Measurements from ENCODE around the gene URAD. TPM values are rescaled to one million over a fixed set of nuclear protein-coding genes. Genes with fewer than 3 reads are reported as not detected.
"Not testable (repeated sequence)": the region's sequence is repeated elsewhere in the genome, so short reads cannot be mapped to it uniquely, and the experiment has no call there.

Gene URAD
- total RNA-seq, 4 donors from 2014 or later = not detected

DNA sequence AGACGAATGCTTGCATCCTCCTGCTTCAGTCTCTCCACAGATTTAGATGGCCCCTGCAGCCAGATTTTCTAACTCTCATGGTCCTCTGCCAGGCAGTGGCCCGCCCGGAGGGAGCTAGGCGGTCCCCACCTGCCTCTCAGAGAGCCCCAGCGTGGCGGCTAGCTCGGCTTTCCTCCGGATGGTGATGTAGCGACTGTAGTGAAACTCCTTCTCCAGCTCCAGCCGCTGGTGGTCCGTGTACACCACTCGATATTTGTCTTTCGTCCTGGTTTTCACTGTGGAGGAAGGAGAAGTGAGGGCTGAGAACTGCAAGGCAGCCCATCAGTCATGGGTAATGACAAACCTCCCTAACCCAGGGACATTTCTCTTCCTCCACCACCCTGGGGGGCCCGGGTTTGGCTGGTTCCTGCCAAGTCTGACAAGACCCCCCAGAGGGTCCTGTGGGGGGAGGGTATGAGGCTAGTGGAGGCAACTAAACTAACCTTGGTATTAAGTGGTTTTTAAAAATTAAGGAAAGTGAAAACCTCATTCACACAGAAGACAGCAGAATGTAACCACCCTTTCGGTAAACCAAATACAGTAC lies 23.7 kb downstream of the URAD start:
- intact Hi-C loops (cut with DNase I; ENCODE audit: low total_unique reads) = loop anchor here (10.0 kb wide), 1 partner anchor 1290 kb away; no protein-coding TSS in a partner anchor
- no peak for TF ChIP-seq POLR2A (IDR thresholded peaks at IDR 0.05)
- TF ChIP-seq, protein P1, sequence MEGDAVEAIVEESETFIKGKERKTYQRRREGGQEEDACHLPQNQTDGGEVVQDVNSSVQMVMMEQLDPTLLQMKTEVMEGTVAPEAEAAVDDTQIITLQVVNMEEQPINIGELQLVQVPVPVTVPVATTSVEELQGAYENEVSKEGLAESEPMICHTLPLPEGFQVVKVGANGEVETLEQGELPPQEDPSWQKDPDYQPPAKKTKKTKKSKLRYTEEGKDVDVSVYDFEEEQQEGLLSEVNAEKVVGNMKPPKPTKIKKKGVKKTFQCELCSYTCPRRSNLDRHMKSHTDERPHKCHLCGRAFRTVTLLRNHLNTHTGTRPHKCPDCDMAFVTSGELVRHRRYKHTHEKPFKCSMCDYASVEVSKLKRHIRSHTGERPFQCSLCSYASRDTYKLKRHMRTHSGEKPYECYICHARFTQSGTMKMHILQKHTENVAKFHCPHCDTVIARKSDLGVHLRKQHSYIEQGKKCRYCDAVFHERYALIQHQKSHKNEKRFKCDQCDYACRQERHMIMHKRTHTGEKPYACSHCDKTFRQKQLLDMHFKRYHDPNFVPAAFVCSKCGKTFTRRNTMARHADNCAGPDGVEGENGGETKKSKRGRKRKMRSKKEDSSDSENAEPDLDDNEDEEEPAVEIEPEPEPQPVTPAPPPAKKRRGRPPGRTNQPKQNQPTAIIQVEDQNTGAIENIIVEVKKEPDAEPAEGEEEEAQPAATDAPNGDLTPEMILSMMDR (IDR thresholded peaks at IDR 0.05) = no peak
- DNase-seq (ENCODE audit: low spot score in 2 of 2) = peak in 1 of 2 donors; percentile 66
- WGBS, 2 donors = 34 to 46% methylated on average over 15 of the region's 15 CpGs
- no peak overlapping the region for H3K4me3 ChIP-seq (ENCODE audit: low read depth, poor library complexity, severe bottlenecking)

DNA sequence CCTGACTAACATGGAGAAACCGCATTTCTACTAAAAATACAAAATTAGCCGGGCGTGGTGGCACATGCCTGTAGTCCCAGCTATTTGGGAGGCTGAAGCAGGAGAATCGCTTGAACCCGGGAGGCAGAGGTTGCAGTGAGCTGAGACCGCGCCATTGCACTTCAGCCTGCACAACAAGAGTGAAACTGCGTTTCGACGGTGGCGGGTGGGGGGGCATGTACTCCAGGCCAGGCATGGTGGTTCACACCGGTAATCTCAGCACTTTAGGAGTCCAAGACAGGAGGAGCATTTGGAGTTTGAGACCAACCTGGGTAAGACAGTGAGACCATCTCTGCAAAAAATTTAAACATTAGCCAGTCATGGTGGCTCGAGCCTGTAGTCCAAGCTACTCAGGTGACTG lies 24.3 kb downstream of the URAD start:
- peak in 1 of 2 donors; percentile 68 for DNase-seq (ENCODE audit: low spot score in 2 of 2)
- 70% methylated on average over 11 to 13 of the region's 13 CpGs for WGBS, 2 donors
- not testable (repeated sequence) for H3K4me3 ChIP-seq (ENCODE audit: low read depth, poor library complexity, severe bottlenecking)
- intact Hi-C loops (cut with DNase I; ENCODE audit: low total_unique reads) = loop anchor here (10.0 kb wide), 1 partner anchor 1291 kb away; no protein-coding TSS in a partner anchor

DNA sequence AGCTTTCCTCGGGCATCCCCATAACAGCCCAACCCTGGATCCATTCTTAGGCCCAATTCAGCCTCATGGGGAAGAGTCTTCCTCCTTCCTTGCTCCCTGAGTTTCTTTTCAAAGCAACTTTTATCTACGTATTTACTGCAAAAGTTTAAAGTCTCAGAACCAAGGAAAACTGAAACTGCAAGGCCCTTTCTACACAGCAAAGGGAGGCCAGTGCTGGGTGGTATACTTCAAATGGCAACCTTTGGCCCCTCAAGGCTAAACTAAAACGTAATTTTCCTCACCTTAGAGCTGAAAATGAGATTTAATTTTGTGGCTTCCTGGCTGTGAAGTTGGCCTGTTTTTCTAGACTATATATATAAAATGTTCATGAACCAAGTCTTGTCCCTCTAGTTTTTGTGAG lies 25.0 kb downstream of the URAD start:
- intact Hi-C loops (cut with DNase I; ENCODE audit: low total_unique reads) = loop anchor here (10.0 kb wide), 1 partner anchor 1291 kb away; no protein-coding TSS in a partner anchor
- no peak for DNase-seq (ENCODE audit: low spot score in 2 of 2)
- H3K4me3 ChIP-seq (ENCODE audit: low read depth, poor library complexity, severe bottlenecking) = no peak overlapping the region
- no peak for TF ChIP-seq POLR2A (IDR thresholded peaks at IDR 0.05)
- TF ChIP-seq, protein P1 (IDR thresholded peaks at IDR 0.05) = no peak
- 72 to 73% methylated on average over 3 of the region's 3 CpGs for WGBS, 2 donors

DNA sequence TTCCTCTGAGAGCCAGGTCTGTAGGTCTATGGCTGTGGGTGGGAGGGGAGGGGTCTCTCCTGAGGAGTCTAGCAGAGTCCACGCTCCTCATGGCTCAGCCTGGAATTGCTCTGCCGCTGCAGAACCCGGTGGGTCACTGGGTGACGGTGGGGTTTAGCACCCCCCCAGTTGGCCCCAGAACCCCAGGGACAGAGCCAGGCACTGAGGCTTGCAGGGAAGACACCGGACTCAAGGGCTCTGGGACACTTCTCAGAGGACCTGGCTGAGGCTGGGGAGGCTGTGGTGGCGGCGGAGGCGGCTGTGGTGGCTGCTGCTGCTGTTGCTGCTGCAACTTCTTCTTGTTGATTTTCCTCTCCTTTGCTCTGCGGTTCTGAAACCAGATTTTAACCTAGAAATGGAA lies 25.5 kb downstream of the URAD start:
- no peak for TF ChIP-seq POLR2A (IDR thresholded peaks at IDR 0.05)
- TF ChIP-seq, protein P1 (IDR thresholded peaks at IDR 0.05) = no peak
- 69% methylated on average over 8 to 9 of the region's 9 CpGs for WGBS, 2 donors

DNA sequence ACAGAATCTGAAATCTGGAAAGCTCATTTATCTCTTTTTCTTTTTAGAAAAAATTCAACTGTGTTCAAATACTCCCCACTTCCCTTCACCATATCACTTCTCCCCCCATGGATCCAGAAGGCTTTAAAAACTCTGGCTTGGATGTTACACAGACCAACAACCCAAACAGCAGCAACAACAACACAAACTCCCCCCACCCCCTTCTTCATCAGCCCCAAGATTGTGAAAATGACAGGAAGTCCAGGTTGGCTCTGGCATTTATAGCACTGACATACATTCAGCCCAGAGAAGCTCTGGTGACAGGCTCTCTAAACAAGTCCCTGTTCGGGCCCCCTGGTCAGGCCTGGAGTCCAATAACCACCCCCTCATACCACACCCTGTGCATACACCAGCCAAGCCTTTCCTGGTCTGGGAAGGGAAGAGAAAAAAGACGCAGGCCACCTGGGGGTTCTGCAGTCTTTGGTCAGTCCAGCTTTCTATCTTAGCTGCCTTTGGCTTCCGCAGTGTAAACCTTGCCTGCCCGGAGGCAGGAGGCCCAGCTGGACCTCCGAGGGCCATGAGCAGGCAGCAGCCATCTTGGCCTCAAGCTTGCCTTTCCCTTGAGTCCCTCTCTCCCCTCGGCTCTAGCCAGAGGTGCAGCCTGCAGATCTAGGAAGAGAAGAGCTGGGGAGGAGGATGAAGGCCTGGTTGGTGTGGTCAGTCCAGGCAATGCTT lies 26.2 kb downstream of the URAD start:
- WGBS, 2 donors = 65 to 71% methylated on average over 6 of the region's 6 CpGs
- DNase-seq (ENCODE audit: low spot score in 2 of 2) = peak in 1 of 2 donors; percentile 61
- TF ChIP-seq POLR2A (IDR thresholded peaks at IDR 0.05) = no peak
- TF ChIP-seq, protein P1 (IDR thresholded peaks at IDR 0.05) = no peak
- no peak overlapping the region for H3K4me3 ChIP-seq (ENCODE audit: low read depth, poor library complexity, severe bottlenecking)
- intact Hi-C loops (cut with DNase I; ENCODE audit: low total_unique reads) = loop anchor here (10.0 kb wide), 1 partner anchor 1293 kb away; no protein-coding TSS in a partner anchor

More for the DNA sequence above, 25.5 kb downstream of the URAD start:
- H3K4me3 ChIP-seq (ENCODE audit: low read depth, poor library complexity, severe bottlenecking) = no peak overlapping the region
- intact Hi-C loops (cut with DNase I; ENCODE audit: low total_unique reads) = loop anchor here (10.0 kb wide), 1 partner anchor 1292 kb away; no protein-coding TSS in a partner anchor
- DNase-seq (ENCODE audit: low spot score in 2 of 2) = peak in 1 of 2 donors; percentile 80
